ENCODE data around the gene RABEPK.

GRCh38 chr9:125276771-125277170, 76.4 kb downstream of the RABEPK start:
- TF ChIP-seq CEBPZ (IDR thresholded peaks at IDR 0.05; ENCODE audit: low read depth, low read length) (no peak), POLR2AphosphoS5 (IDR thresholded peaks at IDR 0.05; ENCODE audit: low read length) (no peak)
- TF ChIP-seq, protein P1, sequence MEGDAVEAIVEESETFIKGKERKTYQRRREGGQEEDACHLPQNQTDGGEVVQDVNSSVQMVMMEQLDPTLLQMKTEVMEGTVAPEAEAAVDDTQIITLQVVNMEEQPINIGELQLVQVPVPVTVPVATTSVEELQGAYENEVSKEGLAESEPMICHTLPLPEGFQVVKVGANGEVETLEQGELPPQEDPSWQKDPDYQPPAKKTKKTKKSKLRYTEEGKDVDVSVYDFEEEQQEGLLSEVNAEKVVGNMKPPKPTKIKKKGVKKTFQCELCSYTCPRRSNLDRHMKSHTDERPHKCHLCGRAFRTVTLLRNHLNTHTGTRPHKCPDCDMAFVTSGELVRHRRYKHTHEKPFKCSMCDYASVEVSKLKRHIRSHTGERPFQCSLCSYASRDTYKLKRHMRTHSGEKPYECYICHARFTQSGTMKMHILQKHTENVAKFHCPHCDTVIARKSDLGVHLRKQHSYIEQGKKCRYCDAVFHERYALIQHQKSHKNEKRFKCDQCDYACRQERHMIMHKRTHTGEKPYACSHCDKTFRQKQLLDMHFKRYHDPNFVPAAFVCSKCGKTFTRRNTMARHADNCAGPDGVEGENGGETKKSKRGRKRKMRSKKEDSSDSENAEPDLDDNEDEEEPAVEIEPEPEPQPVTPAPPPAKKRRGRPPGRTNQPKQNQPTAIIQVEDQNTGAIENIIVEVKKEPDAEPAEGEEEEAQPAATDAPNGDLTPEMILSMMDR (IDR thresholded peaks at IDR 0.05 in 2 of 3, conservative IDR thresholded peaks at IDR 0.05 in 1 of 3; ENCODE audit: control insufficient read depth in 2 of 3, extremely low read depth in 1 of 3, insufficient read depth in 1 of 3, low read depth in 3 of 3, low read length in 3 of 3), result no peak
